Fibroblast of skin of scalp (primary cell): Measurements from ENCODE around the gene RGS11.
"Not testable (repeated sequence)": the region's sequence is repeated elsewhere in the genome, so short reads cannot be mapped to it uniquely, and the experiment has no call there.

Experiments used
- DNase-seq: peaks from one replicate; pipeline ENCODE4 v3.0.0-alpha.2; 2013

Gene RGS11

GRCh38 chr16:263182-263774, 12.5 kb downstream of the RGS11 start:
- no peak for DNase-seq

GRCh38 chr16:262121-262745, 13.5 kb downstream of the RGS11 start:
- no peak for DNase-seq

- no peak for DNase-seq
Observed at GRCh38 chr16:261031-261691, 14.6 kb downstream of the RGS11 start.

- no peak for DNase-seq
Observed at GRCh38 chr16:260326-260725, 15.4 kb downstream of the RGS11 start.

GRCh38 chr16:259814-260253, 15.9 kb downstream of the RGS11 start:
- DNase-seq = no peak

- no peak for DNase-seq
Observed at GRCh38 chr16:259226-259625, 16.5 kb downstream of the RGS11 start.

GRCh38 chr16:258091-258490, 17.7 kb downstream of the RGS11 start:
- DNase-seq = not testable (repeated sequence)

- no peak for DNase-seq
Observed at GRCh38 chr16:255183-255582, 20.6 kb downstream of the RGS11 start.

- no peak for DNase-seq
Observed at GRCh38 chr16:254461-254860, 21.3 kb downstream of the RGS11 start.

GRCh38 chr16:253833-254232, 21.9 kb downstream of the RGS11 start:
- no peak for DNase-seq

GRCh38 chr16:252366-253337, 23.1 kb downstream of the RGS11 start:
- DNase-seq = no peak

GRCh38 chr16:249431-249830, 26.3 kb downstream of the RGS11 start:
- DNase-seq = no peak

GRCh38 chr16:247027-247426, 28.7 kb downstream of the RGS11 start:
- DNase-seq = no peak

- DNase-seq = no peak
Observed at GRCh38 chr16:245105-245504, 30.6 kb downstream of the RGS11 start.

- DNase-seq = no peak
Observed at GRCh38 chr16:243348-243747, 32.4 kb downstream of the RGS11 start.

- DNase-seq = no peak
Observed at GRCh38 chr16:242281-242680, 33.5 kb downstream of the RGS11 start.

- DNase-seq = no peak
Observed at GRCh38 chr16:240559-240958, 35.2 kb downstream of the RGS11 start.

- no peak for DNase-seq
Observed at GRCh38 chr16:239948-240277, 35.8 kb downstream of the RGS11 start.

GRCh38 chr16:234468-235305, 41.1 kb downstream of the RGS11 start, which contains the start of gene FAM234A:
FAM234A (plus strand) TSS chr16:234821; CDS start chr16:254414, 19,593 bp downstream.
- peak; percentile 90 for DNase-seq

GRCh38 chr16:230949-231348, 44.8 kb downstream of the RGS11 start:
- DNase-seq = no peak

GRCh38 chr16:230351-230750, 45.4 kb downstream of the RGS11 start:
- not testable (repeated sequence) for DNase-seq

GRCh38 chr16:229731-230281, 45.9 kb downstream of the RGS11 start:
- DNase-seq = no peak
